GM18519 (cell line): ENCODE results near the gene KRTAP10-7.
"Not testable (repeated sequence)": the region's sequence is repeated elsewhere in the genome, so short reads cannot be mapped to it uniquely, and the experiment has no call there.

Experiments used
- ATAC-seq: cut with Tn5 transposase; IDR thresholded peaks from one replicate; pipeline ENCODE4 v1.9.1; 2021; ENCODE audit warnings: mild to moderate bottlenecking, moderate library complexity; ENCODE audit not compliant: unreplicated experiment, low FRiP score

KRTAP10-7 gene

GRCh38 chr21:44589586-44590305, 10.7 kb upstream of the KRTAP10-7 start:
- ATAC-seq: no peak

GRCh38 chr21:44590311-44590721, 10.1 kb upstream of the KRTAP10-7 start:
- no peak for ATAC-seq

- not testable (repeated sequence) for ATAC-seq
Observed at GRCh38 chr21:44590897-44591800, 9.2 kb upstream of the KRTAP10-7 start.

GRCh38 chr21:44591801-44592130, 8.6 kb upstream of the KRTAP10-7 start:
- not testable (repeated sequence) for ATAC-seq

- no peak for ATAC-seq
Observed at GRCh38 chr21:44592446-44593311, 7.7 kb upstream of the KRTAP10-7 start, which contains the start of gene KRTAP10-6. Gene KRTAP10-6 (minus strand): TSS chr21:44592505. CDS start chr21:44592484, 21 bp downstream.

- ATAC-seq: no peak
Observed at GRCh38 chr21:44593598-44594405, 6.6 kb upstream of the KRTAP10-7 start.

GRCh38 chr21:44594406-44594916, 5.9 kb upstream of the KRTAP10-7 start:
- ATAC-seq: no peak

- ATAC-seq: no peak
Observed at GRCh38 chr21:44595524-44595923, 4.9 kb upstream of the KRTAP10-7 start.

GRCh38 chr21:44596068-44596725, 4.2 kb upstream of the KRTAP10-7 start:
- ATAC-seq: no peak

GRCh38 chr21:44598061-44598460, 2.3 kb upstream of the KRTAP10-7 start:
- ATAC-seq: no peak

GRCh38 chr21:44599264-44600029, 950 bp upstream of the KRTAP10-7 start:
- no peak for ATAC-seq

GRCh38 chr21:44601091-44601490, 694 bp downstream of the KRTAP10-7 start:
- not testable (repeated sequence) for ATAC-seq

- ATAC-seq: no peak
Observed at GRCh38 chr21:44601596-44602462, 1.4 kb downstream of the KRTAP10-7 start.

- ATAC-seq: no peak
Observed at GRCh38 chr21:44602463-44602850, 2.1 kb downstream of the KRTAP10-7 start.

- no peak for ATAC-seq
Observed at GRCh38 chr21:44603109-44603875, 2.9 kb downstream of the KRTAP10-7 start.

- ATAC-seq: no peak
Observed at GRCh38 chr21:44603911-44604310, 3.5 kb downstream of the KRTAP10-7 start.

- no peak for ATAC-seq
Observed at GRCh38 chr21:44606495-44606894, 6.1 kb downstream of the KRTAP10-7 start.
